NCI-H128 (cell line): ENCODE data around the gene RAET1E.

Experiments used
- DNase-seq: peaks from one replicate; lab custom pipeline; 2025; ENCODE audit not compliant: unreplicated experiment; lab: John Stamatoyannopoulos, UW

Gene RAET1E

GRCh38 chr6:149891259-149891658 lies 6.7 kb downstream of the RAET1E start:
- no peak for DNase-seq

- no peak for DNase-seq
Observed at GRCh38 chr6:149890629-149891045, 7.3 kb downstream of the RAET1E start.

GRCh38 chr6:149889326-149889725 lies 8.6 kb downstream of the RAET1E start:
- DNase-seq, result no peak

- no peak for DNase-seq
Observed at GRCh38 chr6:149888659-149889058, 9.3 kb downstream of the RAET1E start.

- DNase-seq, result no peak
Observed at GRCh38 chr6:149888093-149888492, 9.8 kb downstream of the RAET1E start.

GRCh38 chr6:149887343-149887742 lies 10.6 kb downstream of the RAET1E start:
- no peak for DNase-seq

GRCh38 chr6:149885888-149886287 lies 12.0 kb downstream of the RAET1E start:
- DNase-seq, result no peak

- DNase-seq, result no peak
Observed at GRCh38 chr6:149884617-149885016, 13.3 kb downstream of the RAET1E start.

GRCh38 chr6:149884215-149884614 lies 13.7 kb downstream of the RAET1E start:
- no peak for DNase-seq

GRCh38 chr6:149881860-149882259 lies 16.1 kb downstream of the RAET1E start:
- DNase-seq, result no peak

- no peak for DNase-seq
Observed at GRCh38 chr6:149881066-149881766, 16.7 kb downstream of the RAET1E start.

- no peak for DNase-seq
Observed at GRCh38 chr6:149877659-149878058, 20.3 kb downstream of the RAET1E start.

- no peak for DNase-seq
Observed at GRCh38 chr6:149876241-149876933, 21.5 kb downstream of the RAET1E start.

- DNase-seq, result no peak
Observed at GRCh38 chr6:149872233-149872632, 25.7 kb downstream of the RAET1E start.

GRCh38 chr6:149871182-149871581 lies 26.7 kb downstream of the RAET1E start:
- no peak for DNase-seq

- DNase-seq, result no peak
Observed at GRCh38 chr6:149869275-149869892, 28.5 kb downstream of the RAET1E start.

GRCh38 chr6:149867876-149868640 lies 29.9 kb downstream of the RAET1E start:
- DNase-seq, result no peak

GRCh38 chr6:149864578-149865535 lies 33.1 kb downstream of the RAET1E start:
- peak; percentile 37 for DNase-seq

- peak; percentile 77 for DNase-seq
Observed at GRCh38 chr6:149863698-149864577, 34.0 kb downstream of the RAET1E start, which contains the start of gene LRP11. Gene LRP11 (minus strand): TSS chr6:149864359. CDS start chr6:149864020, 339 bp downstream.
